Spleen (tissue), 11 donors: Measurements from ENCODE around the gene AGT. TPM values are rescaled to one million over a fixed set of nuclear protein-coding genes. Genes with fewer than 3 reads are reported as not detected.
"Not testable (repeated sequence)": the region's sequence is repeated elsewhere in the genome, so short reads cannot be mapped to it uniquely, and the experiment has no call there.

ENCODE experiments used
- DNase-seq: peaks from one replicate; pipeline ENCODE4 v3.0.0-alpha.2; 2020
- H3K27ac ChIP-seq, 8 donors: fragments of 200-600 bp; sonication (generic) in 7 of 8; 1 replicate in 4 of 8; 2 replicates in 4 of 8; pipeline versions ENCODE4 v1.5.0 to v1.8.0; 2016 to 2021; ENCODE audit warnings: inconsistent platforms in 4 of 8, mild to moderate bottlenecking in 4 of 8, moderate library complexity in 1 of 8
- H3K27me3 ChIP-seq, 7 donors: fragments of 200-600 bp; sonication (generic) in 6 of 7; replicated peaks in 1 of 7; 1 replicate in 4 of 7; 2 replicates in 3 of 7; pipeline versions ENCODE4 v1.5.0 to v1.8.0; 2016 to 2021; ENCODE audit warnings: inconsistent platforms in 3 of 7, mild to moderate bottlenecking in 1 of 7
- H3K36me3 ChIP-seq, 6 donors: fragments of 200-600 bp; sonication (generic) in 5 of 6; 1 replicate in 4 of 6; 2 replicates in 2 of 6; pipeline versions ENCODE4 v1.5.0 to v1.8.0; 2016 to 2021; ENCODE audit warnings: inconsistent platforms in 2 of 6
- H3K4me1 ChIP-seq, 6 donors: fragments of 200-600 bp; sonication (generic) in 5 of 6; 1 replicate in 3 of 6; 2 replicates in 3 of 6; pipeline versions ENCODE4 v1.5.0 to v1.8.0; 2016 to 2021; ENCODE audit warnings: inconsistent platforms in 3 of 6
- H3K4me3 ChIP-seq, 8 donors: fragments of 200-600 bp; sonication (generic) in 7 of 8; 1 replicate in 4 of 8; 2 replicates in 4 of 8; pipeline versions ENCODE4 v1.5.0 to v1.8.0; 2016 to 2021; ENCODE audit warnings: inconsistent platforms in 4 of 8, mild to moderate bottlenecking in 4 of 8, moderate library complexity in 2 of 8
- H3K9me3 ChIP-seq, 8 donors: fragments of 200-600 bp; sonication (generic) in 7 of 8; 1 replicate in 4 of 8; 2 replicates in 4 of 8; pipeline versions ENCODE4 v1.5.0 to v1.8.0; 2016 to 2021; ENCODE audit warnings: inconsistent platforms in 4 of 8
- POLR2A ChIP-seq, 3 donors: fragments of 450-650 bp; IDR thresholded peaks; one replicate each; pipeline ENCODE4 v1.5.1; 2017; ENCODE audit warnings: antibody characterized with exemption in 3 of 3, mild to moderate bottlenecking in 1 of 3
- POLR2AphosphoS5 ChIP-seq, 3 donors: sonication (generic); formaldehyde crosslinking; IDR thresholded peaks; one replicate each; pipeline ENCODE4 v1.5.1; 2017; ENCODE audit warnings: antibody characterized with exemption in 3 of 3
- WGBS, 5 donors: extraction: QIAGEN DNeasy Blood & Tissue Kit in 3 of 5; methylation state at CpG; one replicate each; pipeline versions ENCODE4 v1.1.5 to v1.1.7; 2013 to 2018; 5-methylcytosine and 5-hydroxymethylcytosine counted together
- intact Hi-C: fragments of 100-400 bp; cut with DNase I; formaldehyde crosslinking; loops from one replicate; pipeline ENCODE4 v1.15.0; 2023; ENCODE audit warnings: low total_unique reads
- polyA plus RNA-seq, 3 donors: library from polyadenylated mRNA; stranded (reverse); fragments of 200-250 nt; gene quantifications; one replicate each; pipeline ENCODE4 v1.2.1, GENCODE V29; 2013
- total RNA-seq, 7 donors: library from RNA; depleted of rRNA in 3 of 7; stranded (reverse); fragments of >200 nt in 3 of 7; fragmentation: NEBNext Ultra II Directional in 4 of 7; extraction: Animal tissue kit (Norgen Biotek cat#: 25700) in 4 of 7; gene quantifications; one replicate each; pipeline versions ENCODE4 v1.1.0 to v1.2.1, GENCODE V29; 2016 to 2021
- TF ChIP-seq, protein P1 (sequence below), 11 experiments: fragments of 200-600 bp in 7 of 11; fragments of 450-650 bp in 4 of 11; sonication (generic) in 4 of 11; IDR thresholded peaks in 8 of 11; conservative IDR thresholded peaks in 3 of 11; 1 replicate in 7 of 11; 2 replicates in 4 of 11; pipeline versions ENCODE4 v1.4.0 to v1.8.0; 2016 to 2021; ENCODE audit warnings: antibody characterized with exemption in 11 of 11, inconsistent platforms in 4 of 11, mild to moderate bottlenecking in 1 of 11
- donor health status: healthy with polysubstance abuse.
- donor health status: DM: no; HTN: no; CAD: no; lungs with moderate emphysema.
- donor health status: DM: no; HTN: no; CAD: no.
- donor health status: Bipolar disorder and iron deficiency.
- donor health status: healthy.
- donor health status: DM: no; HTN: no; CAD: no.
- donor health status: DM: yes; HTN: yes; CAD: no.

AGT gene
- total and polyA plus RNA-seq, 10 donors: 0.06 to 0.26 (median 0.16) TPM; not detected in 2

DNA sequence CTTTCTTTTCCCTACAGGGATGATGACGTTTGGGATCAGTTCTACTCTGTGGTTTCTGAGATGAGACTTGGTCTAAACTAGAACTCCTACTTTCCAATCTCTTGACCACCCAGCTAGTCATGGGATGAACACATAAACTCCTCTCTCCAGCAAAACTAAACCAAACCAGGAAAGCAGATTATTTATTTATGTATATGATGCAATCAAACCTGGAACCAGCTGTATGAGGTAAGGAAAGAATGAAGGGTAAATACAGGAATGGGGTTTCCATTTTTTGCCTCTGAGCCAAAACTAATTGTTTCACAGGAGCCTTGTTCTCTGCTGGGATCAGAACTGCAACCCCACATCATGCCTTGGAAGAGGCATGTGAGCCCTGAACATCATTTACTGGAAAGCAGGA is 3.3 kb upstream of the AGT start:
- TF ChIP-seq POLR2A (IDR thresholded peaks at IDR 0.05) (no peak), POLR2AphosphoS5 (IDR thresholded peaks at IDR 0.05) (no peak)
- TF ChIP-seq, protein P1, sequence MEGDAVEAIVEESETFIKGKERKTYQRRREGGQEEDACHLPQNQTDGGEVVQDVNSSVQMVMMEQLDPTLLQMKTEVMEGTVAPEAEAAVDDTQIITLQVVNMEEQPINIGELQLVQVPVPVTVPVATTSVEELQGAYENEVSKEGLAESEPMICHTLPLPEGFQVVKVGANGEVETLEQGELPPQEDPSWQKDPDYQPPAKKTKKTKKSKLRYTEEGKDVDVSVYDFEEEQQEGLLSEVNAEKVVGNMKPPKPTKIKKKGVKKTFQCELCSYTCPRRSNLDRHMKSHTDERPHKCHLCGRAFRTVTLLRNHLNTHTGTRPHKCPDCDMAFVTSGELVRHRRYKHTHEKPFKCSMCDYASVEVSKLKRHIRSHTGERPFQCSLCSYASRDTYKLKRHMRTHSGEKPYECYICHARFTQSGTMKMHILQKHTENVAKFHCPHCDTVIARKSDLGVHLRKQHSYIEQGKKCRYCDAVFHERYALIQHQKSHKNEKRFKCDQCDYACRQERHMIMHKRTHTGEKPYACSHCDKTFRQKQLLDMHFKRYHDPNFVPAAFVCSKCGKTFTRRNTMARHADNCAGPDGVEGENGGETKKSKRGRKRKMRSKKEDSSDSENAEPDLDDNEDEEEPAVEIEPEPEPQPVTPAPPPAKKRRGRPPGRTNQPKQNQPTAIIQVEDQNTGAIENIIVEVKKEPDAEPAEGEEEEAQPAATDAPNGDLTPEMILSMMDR (IDR thresholded peaks at IDR 0.05 in 8 of 11, conservative IDR thresholded peaks at IDR 0.05 in 3 of 11): no peak
- Histone ChIP-seq H3K4me1 (no peaks in the 10 kb centered on the region), H3K9me3 (peaks cover 0 to 19% (median 11%) of the 10 kb centered on the region in 8 donors), H3K4me3 (no peak overlapping the region), H3K36me3 (no peaks in the 10 kb centered on the region), H3K27me3 (peaks cover 0 to 12% (median 0%) of the 10 kb centered on the region in 7 donors), H3K27ac (no peak overlapping the region)
- whole genome bisulfite sequencing, 5 donors: 67 to 86% (median 76%) methylated on average over 1 of the region's 1 CpG
- intact Hi-C loops: no loop called here
- DNase-seq: no peak

- DNase-seq, H3K4me3 ChIP-seq, H3K27ac ChIP-seq, intact Hi-C loops, H3K36me3 ChIP-seq, H3K4me1 ChIP-seq: not testable (repeated sequence)
- WGBS, 5 donors: 45 to 86% (median 75%) methylated on average over 3 of the region's 3 CpGs
- peaks cover 0 to 12% (median 0%) of the 10 kb centered on the region in 7 donors for H3K27me3 ChIP-seq
- H3K9me3 ChIP-seq: peaks cover 0 to 12% (median 4%) of the 10 kb centered on the region in 8 donors
Measured at GRCh38 chr1:230716453-230716852, 2.5 kb upstream of the AGT start.

- TF ChIP-seq, protein P1 (IDR thresholded peaks at IDR 0.05 in 8 of 11, conservative IDR thresholded peaks at IDR 0.05 in 3 of 11): no peak
- TF ChIP-seq POLR2A (IDR thresholded peaks at IDR 0.05) (no peak), POLR2AphosphoS5 (IDR thresholded peaks at IDR 0.05) (no peak)
- Histone ChIP-seq H3K9me3 (peaks cover 0 to 12% (median 2%) of the 10 kb centered on the region in 8 donors), H3K4me1 (no peaks in the 10 kb centered on the region), H3K4me3 (no peak overlapping the region), H3K27ac (no peak overlapping the region), H3K36me3 (no peaks in the 10 kb centered on the region), H3K27me3 (peaks cover 0 to 12% (median 0%) of the 10 kb centered on the region in 7 donors)
- 73 to 94% (median 85%) methylated on average over 3 of the region's 3 CpGs for WGBS, 5 donors
- intact Hi-C loops: no loop called here
- no peak for DNase-seq
Measured at GRCh38 chr1:230715510-230715909, 1.6 kb upstream of the AGT start.

DNA sequence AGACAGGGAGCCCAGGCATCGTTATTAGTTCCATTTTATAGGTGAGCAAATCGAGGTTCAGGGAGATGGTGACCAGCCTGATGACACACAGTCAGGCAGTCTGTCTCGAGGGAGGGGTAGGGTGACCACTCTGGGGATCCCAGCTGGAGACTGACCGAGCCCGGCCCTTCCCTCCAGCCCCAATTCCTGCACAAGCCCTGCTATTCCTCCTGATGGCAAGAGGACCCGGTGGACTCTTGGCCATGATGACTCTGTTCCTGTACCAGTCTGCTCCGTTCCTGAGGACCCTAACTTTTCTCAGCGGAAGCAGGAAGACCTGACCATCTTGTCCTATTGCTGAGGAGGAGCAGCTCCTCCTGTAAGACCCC is 391 bp downstream of the AGT start:
- Histone ChIP-seq H3K27ac (no peak overlapping the region), H3K9me3 (peaks cover 0 to 12% (median 2%) of the 10 kb centered on the region in 8 donors), H3K36me3 (no peaks in the 10 kb centered on the region), H3K4me1 (no peaks in the 10 kb centered on the region), H3K4me3 (no peak overlapping the region), H3K27me3 (peaks cover 0 to 12% (median 0%) of the 10 kb centered on the region in 7 donors)
- TF ChIP-seq POLR2AphosphoS5 (IDR thresholded peaks at IDR 0.05) (no peak), POLR2A (IDR thresholded peaks at IDR 0.05) (no peak)
- TF ChIP-seq, protein P1 (IDR thresholded peaks at IDR 0.05 in 8 of 11, conservative IDR thresholded peaks at IDR 0.05 in 3 of 11): no peak
- 78 to 91% (median 81%) methylated on average over 8 of the region's 8 CpGs for WGBS, 5 donors
- DNase-seq: no peak
- intact Hi-C loops: no loop called here

DNA sequence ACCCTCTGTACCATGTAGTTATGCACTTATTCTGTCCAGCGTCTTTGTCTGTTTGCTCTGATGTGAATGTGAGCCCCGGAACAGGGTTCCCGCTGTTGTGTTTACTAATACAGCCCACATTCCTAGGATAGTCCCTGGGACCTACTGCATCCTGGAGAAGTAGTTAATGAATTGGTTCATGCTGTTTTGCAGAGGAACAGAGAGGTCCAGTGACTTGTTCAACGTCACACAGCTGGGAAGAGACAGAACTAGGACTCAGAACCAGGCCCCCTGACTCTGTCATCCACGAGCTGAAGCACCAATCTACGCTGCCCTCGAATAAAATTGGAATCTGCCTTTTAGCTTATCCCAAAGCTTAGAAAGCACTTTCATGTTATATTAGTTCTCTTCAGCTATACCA is 784 bp downstream of the AGT start:
- Histone ChIP-seq H3K9me3 (peaks cover 0 to 12% (median 2%) of the 10 kb centered on the region in 8 donors), H3K4me3 (no peak overlapping the region), H3K27ac (no peak overlapping the region), H3K36me3 (no peaks in the 10 kb centered on the region), H3K27me3 (peaks cover 0 to 12% (median 0%) of the 10 kb centered on the region in 7 donors), H3K4me1 (no peaks in the 10 kb centered on the region)
- DNase-seq: no peak
- WGBS, 5 donors: 75 to 89% (median 84%) methylated on average over 7 of the region's 7 CpGs
- intact Hi-C loops: no loop called here
- TF ChIP-seq, protein P1 (IDR thresholded peaks at IDR 0.05 in 8 of 11, conservative IDR thresholded peaks at IDR 0.05 in 3 of 11): no peak
- TF ChIP-seq POLR2A (IDR thresholded peaks at IDR 0.05): no peak
- TF ChIP-seq POLR2AphosphoS5 (IDR thresholded peaks at IDR 0.05): no peak
